Measurements from ENCODE around the gene CPT1C.

The CPT1C gene

DNA sequence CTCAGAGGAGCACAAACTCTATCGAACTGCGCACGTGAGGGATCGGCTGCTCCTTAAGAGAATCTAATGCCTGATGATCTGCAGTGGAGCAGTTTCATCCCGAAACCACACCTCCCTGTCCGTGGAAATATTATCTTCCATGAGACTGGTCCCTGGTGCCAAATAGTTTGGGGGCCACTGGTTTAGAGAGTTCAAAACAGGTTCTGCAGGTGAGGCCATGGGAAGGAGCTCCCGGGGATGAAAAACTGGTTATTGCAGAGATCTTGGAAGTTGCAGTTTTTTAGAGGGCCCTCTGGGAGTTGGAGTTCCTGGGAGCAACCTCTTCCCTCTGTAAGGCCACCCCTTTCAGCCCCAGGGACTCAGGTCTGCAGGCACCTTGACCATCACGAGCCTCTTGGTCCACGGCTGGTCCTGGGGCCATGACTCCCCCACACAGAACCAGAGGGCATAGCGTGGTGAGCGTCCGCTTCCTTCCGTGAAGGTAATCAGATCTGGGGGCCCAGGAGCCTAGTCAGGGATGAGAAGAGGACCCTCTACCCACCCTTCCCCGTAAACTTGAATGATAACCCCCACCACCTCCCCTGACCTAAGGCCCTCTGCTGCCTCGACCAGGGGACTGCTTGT, 30.5 kb upstream of the CPT1C start:
- no peak for DNase-seq (ENCODE audit: low spot score)

DNA sequence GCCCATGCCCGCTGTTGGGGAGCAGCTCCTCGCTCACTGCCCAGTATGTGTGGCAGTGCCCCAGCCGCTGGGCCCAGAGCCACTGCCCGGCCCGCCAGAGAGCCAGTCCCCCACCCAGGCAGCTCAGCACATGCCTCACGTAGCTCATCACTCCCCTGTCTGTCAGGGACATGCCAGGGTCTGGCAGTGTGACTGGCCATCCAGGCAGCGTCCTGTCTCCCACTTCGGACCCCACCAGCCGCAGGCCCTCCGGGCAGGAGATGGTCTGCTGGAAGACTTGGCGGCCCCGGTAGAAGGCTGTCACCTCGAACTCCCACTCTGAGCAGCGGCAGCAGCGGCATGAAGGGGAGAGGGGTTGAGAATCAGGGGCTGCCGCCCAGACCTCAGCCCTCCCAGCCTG, 28.9 kb upstream of the CPT1C start:
- no peak for DNase-seq (ENCODE audit: low spot score)

DNA sequence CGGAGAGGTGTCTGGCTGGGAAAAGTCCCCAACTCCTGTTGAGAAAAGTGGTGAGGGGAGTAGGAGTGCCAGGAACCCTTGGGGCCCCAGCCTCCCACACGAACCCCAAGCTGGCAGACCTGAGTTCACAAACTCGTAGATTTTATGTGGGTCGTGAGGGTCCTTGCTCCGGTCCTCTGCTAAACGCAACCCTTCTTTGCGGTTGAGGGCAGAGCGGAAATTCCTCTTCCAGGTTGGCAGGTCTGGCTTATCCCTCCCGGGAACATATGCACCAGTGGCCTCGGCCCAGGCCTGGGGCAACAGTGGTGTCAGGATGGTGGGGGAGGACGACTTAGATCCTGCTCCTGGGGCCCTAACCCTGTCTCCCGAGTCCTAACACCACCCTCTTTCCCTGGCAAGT, 27.7 kb upstream of the CPT1C start:
- DNase-seq (ENCODE audit: low spot score) = no peak

DNA sequence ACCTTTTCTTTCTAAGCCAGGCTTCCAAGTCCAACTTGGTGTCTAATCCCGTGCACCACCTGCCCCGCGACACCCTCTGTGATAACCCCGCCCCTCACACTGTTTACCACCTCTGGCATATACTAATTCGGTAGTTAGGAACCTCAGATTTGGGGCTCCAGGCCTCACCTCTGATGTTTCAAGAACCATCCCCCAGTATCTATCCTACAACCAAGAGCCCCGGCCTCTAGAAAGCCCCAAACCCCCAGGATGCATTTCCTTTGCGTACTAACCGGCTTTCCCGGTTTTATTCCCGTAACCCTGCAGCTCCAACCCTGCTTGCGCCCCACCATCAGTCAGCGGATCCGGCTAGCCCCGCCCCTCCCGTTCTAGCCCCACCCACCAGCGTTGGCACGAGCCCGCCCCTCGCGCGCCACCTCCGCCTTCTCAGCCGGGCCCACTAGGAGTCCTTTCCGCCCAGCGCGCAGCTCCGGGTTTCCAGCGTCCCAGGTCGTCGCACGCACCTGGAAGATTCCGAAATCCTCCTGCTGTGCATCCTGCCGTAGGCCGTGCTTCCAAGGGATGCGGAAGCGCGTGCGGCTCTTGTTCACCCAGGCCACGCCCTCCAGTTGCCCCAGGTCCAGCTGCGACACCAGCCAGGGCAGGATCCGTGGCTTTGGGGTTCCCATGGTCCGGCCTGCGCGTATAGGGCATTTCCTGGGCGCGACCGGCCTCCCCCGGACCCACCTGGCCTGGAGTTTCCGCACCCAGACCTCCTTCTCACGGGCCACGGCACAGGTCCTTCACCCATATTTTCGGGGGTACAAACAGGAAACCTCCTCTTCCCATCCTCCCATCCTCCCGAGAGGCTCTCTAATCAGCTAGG, 26.5 kb upstream of the CPT1C start:
- DNase-seq (ENCODE audit: low spot score) = peak; percentile 93

DNA sequence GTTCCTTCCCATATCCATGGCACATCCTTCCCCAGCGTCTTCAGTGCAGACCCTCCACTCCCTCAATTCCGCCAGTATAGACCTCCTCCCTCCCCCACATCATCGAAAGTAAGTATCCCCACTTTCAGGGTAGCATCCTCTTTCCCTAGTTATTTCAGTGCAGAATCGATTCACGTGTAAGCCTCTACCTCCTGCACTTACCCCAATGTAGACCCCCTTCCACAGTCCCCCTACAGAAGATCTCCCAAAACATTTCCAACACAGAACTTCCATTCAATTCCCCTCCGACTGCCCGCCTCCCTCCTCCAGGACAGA, 25.9 kb upstream of the CPT1C start:
- DNase-seq (ENCODE audit: low spot score) = no peak

DNA sequence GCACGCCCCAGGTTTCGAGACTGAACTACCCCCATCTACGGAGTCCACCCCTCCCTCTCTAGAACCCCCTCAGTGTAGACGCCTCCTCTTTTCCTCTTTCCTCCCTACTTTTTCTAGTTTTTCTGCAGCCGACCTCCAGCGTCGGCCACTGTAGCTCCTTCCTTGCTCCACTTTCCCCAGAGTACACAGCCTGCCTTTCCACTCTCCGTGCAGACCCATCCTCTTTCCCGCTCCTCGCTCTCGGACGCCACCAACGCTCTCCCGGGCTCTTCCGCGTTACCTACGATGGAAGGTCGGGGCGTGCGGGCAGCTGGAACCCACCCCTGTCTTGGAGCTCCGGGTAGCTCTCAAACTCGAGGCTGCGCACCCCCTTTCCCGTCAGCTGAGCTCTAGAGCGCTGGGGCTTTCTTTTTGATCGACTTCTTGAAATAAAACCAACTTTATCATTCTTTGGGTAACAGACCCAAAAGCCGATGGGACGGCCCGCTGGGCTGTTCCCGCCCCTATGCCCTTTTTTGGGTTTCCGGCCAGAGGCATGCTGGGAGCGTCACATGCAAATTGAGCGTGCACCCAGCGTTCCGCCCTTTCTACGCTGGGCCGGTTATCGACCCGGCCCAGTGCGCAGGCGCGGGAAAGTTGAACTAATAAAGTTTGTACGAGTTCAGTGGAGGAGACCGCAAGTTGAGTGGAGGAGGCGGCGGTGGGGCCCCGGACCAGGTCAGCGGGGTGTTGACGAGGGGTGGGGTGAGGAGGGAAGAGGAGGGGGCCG, 25.4 kb upstream of the CPT1C start, which contains the start of the genes BCL2L12 and IRF3:
Gene BCL2L12, plus strand, starts transcription at position 583 of the 769 bp plus-strand sequence. CDS start 760 bp downstream, outside the sequence.
Gene IRF3, minus strand, starts transcription at position 507 of the 769 bp plus-strand sequence. CDS start 1,019 bp downstream, outside the sequence.
- peak; percentile 99 for DNase-seq (ENCODE audit: low spot score)

DNA sequence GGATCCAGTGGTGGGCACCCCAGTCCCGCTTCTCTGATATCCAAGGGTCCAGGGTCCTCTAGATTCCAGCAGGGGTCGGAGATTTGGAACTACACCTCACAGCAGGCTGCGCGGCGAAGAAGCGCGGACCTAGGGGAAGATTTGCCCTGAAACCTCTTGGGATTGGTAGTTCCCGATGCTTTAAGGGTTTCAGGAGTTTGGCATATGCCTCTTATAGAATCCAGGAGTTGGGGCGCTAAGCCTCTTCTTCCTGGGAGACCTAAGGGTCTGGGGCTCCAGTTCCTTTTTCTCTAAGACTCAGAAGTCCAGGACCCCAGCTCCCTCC, 24.8 kb upstream of the CPT1C start:
- DNase-seq (ENCODE audit: low spot score) = no peak

DNA sequence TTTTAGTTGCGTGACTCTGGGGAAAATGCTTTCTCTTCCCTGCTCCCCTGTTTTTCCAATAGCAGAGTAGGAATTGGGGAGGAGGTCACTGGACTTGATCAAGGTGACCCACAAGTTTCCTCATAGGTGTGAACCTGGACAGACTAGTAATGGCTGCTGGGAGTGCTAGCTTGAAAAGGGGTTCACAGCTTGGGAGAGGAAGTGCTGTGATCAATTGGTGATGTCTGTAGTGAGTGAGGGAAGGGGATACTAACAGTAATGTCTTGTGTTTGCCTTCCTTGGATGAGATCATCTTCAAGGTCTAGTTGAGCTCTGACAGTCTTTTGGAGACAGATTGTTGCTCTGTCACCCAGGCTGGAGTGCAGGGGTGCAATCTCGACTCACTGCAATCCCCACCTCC, 23.4 kb upstream of the CPT1C start:
- DNase-seq (ENCODE audit: low spot score) = no peak

DNA sequence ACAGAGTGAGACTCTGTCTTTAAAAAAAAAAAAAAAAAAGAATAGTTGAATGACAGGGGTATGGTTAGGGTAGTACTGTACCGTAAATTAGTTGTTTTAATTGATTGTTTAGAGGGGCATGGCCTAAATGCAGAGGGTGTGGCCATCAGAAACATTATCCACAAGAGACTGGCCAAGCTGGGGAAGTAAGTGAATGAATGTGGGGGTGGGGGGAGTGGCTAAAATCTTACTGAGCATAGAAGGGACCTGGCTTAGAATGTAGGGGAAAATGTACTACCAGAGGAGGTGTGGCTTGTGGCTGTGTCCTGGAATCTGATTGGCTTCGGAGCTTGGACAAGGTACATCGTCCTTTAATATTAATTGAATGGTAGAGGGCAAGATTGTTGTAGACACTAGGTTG, 21.4 kb upstream of the CPT1C start:
- DNase-seq (ENCODE audit: low spot score) = no peak

DNA sequence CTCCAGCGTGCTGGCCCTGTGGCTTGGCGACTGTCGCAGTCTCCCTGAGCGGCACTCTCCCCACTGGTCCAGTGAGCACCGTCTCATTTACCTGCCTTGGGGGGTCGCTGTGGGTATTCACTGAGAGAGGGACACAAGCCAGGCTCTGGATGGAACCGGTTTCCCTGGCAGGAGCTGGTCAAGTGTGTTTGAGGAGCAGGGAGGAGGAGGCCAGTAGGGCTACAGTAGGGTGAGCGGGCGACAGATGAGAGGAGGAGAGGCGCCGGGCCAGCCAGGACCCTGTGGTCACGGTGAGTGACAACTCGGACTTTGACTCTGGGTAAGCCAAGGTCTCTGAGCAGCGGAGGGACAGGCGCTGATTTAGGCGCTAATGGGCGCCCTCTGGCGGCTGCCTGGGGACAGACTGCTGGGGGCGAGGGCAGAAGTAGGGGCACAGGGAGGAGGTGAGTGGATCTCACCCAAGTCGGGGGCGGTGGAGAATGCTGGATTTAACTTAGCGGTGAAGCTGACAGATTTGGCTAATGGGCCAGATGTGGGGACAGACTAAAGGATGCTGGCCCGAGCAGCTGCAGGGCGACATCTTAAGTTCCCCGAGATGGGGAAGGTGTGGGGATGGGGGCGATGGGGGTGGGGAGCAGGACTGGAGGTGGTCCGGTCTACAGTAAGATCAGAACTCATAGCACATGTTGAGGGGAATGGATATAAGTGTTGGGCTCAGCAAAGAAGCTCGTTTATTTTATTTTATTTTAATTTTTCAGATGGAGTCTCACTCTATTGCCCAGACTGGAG, 18.6 kb upstream of the CPT1C start:
- DNase-seq (ENCODE audit: low spot score) = peak; percentile 79

DNA sequence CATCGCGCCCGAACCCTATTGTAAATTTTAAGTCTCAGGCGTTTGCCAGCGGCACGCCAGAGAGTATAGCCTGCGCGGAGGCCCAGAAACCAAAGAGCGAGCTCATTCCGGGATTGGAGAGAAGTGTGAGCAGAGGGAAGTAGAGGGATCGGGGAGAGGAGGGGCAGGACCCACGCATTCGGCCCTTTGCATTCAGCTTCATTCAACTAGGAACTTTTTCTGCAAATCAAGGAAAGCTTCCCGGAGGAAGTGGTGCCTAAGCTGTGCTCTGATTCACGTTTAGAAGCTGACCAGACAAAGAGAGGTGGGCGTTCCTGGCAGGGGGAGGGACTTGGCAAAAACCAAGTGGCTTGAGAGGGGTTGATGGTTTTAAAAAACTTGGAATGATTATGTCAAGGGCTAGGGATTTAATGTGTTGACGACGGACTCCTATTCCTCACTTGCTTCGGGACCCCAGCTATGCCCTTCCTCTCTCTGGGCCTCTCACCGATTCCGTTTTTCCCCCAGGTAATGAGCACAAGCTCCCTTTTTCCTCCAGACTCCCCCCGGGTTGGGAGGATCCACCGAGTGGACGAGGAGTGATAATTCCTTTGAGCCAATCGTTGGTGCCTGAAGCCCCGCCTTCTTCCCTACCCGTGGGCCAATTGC, 14.7 kb upstream of the CPT1C start:
- DNase-seq (ENCODE audit: low spot score) = peak; percentile 98

DNA sequence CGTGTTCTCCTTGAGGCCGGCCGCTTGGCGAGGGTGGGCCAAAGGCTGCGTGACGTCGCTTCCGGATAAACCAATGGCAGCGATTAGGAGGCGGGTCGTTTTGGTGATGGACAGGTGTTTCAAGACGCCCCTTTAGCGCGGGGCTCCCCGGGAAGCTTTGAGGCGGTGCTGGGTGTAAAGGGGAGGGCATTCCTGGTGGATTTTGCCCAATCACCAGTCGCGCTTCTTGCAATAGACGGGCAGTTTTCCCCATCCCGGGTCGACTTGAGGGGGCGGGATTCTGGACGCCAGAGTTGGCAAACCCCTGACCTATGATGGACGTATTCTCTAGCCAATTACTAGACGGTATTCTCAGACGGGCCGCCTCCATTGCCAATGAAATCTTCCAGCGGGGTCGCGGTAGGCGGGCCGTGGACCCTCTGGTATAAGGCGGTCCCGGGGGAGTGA, 14.1 kb upstream of the CPT1C start:
- peak; percentile 99 for DNase-seq (ENCODE audit: low spot score)

DNA sequence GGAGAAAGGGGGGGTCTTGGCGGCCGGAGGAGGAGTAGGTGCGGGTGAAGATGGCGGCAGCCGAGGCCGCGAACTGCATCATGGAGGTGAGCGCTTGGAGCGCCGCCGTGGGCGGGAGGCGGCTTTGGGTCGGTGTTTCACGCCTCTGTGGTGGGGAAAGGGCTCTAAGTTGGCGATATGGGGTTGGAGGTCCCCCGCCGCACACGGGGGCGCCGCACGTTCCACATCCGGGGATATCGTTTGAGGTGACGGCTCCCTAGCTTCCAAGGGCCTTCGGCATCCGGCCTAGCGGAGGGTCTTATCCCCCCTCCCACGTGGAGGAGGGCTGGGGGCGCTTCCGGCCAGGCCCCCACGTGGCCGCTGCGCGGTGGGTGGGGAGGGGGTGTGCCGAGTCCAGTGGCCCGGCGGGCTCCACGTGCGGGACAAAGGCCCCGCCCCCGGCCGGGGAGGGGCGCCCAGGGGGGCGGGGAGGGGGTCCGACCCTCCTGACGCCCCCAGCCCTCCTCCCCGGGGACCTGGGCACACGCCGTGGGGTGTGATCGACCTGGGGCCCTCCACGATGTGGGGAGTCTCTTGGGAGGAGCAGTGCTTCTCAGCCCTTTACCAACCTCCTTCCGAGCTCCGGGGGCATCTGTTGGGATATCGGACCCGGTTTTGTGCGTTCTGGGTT, 13.6 kb upstream of the CPT1C start, which contains the start of gene PRMT1:
Gene PRMT1, plus strand, starts transcription at position 41 of the 670 bp plus-strand sequence. Its CDS starts 10 bp downstream, at position 51.
- no peak for DNase-seq (ENCODE audit: low spot score)

DNA sequence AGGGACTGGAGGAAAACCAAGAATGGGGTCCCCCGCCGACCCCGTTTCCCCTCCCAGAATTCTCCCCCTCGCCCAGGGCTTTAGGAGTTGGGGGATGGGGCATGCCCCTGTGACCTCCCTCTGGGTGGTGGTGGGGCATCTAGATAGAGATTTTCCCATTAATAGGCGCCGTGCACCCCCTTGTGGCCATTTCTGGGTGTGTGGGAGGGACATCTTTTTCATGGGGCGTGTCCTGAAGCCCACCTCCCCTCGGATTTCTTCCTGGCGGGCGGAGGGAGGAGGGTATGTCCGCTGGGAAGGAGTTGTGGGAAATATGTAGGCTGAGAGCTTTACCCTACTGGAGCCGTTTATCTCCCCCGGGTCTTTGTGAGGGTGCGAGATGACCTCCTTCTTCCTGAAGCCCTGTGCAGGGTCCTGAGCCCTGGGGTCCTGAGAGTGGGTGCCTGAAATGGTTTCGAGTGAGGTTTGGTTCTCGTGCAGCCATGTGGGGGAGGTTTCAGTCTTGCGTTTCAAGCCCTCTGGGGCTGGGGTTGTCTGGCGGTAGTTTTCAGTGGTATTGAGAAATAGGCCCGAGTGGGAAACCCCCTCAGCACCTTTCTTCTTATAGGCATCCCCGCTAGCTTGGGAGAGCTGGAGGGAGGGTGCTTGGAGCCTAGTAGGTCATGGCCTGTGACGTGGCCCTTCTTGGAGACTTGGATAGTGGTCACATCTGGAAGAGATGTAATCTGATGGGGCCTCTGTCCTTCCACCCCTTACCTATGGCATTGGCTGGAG, 12.8 kb upstream of the CPT1C start:
- peak; percentile 50 for DNase-seq (ENCODE audit: low spot score)

DNA sequence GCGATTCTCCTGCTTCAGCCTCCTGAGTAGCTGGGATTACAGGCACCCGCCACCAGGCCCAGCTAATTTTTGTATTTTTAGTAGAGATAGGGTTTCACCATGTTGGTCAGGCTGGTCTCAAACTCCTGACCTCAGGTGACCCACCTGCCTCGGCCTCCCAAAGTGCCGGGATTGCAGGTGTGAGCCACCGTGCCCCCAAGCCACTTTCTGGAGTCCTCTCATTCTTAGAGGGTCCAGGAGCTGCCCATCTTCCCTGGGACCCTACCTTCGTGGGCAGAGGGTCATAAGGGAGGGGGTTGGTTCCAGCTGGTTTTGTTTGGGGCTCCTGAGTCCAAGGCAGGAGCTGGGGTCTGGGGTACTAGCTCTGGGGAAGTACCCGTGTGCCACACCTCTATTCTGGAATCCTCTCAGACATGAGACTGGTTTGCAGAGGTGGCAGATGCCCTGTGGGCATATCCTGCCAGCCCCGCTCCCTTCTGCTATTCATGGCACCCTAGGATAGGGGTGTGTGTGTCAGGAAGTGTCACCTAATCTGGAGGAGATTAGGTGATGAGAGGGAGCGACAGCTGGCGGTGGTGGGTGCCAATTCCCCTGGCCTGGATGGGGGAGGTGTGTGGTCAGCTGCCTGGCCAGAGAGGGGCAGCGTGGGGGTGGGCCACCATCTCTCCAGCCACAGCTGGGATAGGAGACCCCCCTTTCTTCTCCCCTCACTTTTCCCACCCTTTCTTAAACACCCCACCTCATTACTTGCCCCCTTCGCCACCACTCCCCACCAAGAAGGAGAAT, 11.7 kb upstream of the CPT1C start:
- DNase-seq (ENCODE audit: low spot score) = no peak

DNA sequence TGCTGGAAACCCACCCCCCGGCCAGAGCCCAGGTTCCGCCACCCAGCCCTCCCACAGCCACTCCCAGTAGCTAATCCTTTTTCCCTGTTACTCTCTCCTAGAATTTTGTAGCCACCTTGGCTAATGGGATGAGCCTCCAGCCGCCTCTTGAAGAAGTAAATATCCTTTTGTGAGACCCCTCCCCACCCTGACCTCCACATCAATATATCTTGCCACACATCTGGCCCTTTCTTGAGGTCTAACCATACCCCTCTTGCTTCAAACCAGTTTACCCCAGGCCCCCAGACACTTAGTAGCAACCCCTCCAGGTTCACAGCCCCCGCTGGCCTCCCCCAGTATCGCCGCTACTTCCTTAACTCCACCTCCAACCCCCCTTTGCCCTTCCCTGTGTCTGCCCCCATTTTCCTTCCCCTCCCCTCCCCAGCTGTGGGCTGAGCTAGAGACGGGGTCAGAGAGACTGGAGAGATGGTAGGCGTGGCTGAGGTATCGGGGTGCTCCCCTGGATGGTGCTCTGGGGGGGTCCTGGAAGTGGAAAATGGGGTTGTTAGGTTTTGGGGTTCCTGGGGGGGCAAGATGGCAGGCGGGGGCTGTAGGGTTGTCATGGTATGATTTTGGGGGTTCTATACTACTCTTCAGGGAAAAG, 11.0 kb upstream of the CPT1C start:
- DNase-seq (ENCODE audit: low spot score) = no peak

DNA sequence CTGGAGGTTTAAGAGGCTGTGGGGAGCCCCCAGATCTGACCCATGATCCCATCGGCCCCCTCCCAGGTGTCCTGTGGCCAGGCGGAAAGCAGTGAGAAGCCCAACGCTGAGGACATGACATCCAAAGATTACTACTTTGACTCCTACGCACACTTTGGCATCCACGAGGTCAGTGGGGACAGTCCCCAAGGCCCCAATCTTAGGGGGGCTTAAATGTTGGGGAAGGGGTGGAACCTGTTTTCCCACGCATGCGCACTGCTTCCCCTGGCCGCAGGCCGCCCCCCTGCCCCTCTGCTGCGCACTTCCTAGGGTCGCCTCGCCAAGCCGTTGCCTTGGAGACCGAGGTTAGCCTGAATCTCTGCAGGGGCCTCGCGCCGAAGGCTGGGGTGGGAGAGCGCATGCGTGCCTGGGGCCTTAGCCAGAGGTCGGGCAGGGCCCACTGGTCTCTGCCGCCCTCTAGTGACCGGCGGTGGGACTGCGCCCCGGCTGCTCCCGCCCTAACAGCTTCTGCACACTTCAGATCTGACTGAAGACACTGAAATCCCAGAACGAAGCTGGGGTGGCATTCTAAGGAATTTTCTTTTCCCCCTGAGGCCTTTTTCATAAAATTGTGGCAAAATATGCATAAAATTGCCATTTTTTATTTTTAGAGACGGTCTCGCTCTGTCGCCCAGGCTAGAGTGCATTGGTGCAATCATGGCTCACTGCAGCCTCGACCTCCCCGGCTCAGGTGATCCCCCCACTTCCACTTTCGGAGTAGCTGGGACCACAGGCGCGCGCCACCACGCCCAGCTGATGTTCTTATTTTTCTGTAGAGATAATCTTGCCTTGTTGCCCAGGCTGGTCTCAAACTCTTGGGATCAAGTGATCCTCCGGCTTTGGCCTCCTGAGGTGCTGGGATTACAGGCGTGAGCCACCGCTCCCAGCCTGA, 10.2 kb upstream of the CPT1C start:
- peak; percentile 96 for DNase-seq (ENCODE audit: low spot score)

DNA sequence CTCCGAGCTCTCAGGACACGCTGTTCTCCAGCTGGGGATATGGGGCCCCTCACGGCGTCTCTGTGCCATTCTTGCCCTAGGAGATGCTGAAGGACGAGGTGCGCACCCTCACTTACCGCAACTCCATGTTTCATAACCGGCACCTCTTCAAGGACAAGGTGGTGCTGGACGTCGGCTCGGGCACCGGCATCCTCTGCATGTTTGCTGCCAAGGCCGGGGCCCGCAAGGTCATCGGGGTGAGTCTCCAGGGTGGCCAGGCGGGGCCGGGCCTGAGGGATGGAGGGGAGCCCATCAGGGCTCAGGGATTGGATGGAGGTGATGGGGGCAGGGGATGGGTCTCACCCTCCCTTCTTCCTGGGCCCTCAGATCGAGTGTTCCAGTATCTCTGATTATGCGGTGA, 9.1 kb upstream of the CPT1C start:
- no peak for DNase-seq (ENCODE audit: low spot score)
